HepG2 (cell line): ENCODE data around the gene AKR1C3. TPM values are rescaled to one million over a fixed set of nuclear protein-coding genes. Genes with fewer than 3 reads are reported as not detected.

Experiments used
- DR1 ChIP-seq: sonication (generic); formaldehyde crosslinking; IDR thresholded peaks from 2 replicates; pipeline ENCODE4 v1.8.0; 2021; ENCODE audit warnings: mild to moderate bottlenecking, missing genetic modification reagents, inconsistent platforms
- E2F5 ChIP-seq: sonication (generic); formaldehyde crosslinking; conservative IDR thresholded peaks from 2 replicates; pipeline ENCODE4 v1.4.0; 2020; ENCODE audit warnings: missing genetic modification reagents
- GABPA ChIP-seq, 2 experiments: IDR thresholded peaks; 2 replicates each; pipeline ENCODE4 v1.6.1; 2011 to 2016; ENCODE audit warnings: low read depth in 2 of 2, low read length in 1 of 2, missing biosample characterization in 1 of 2, missing genetic modification characterization in 1 of 2
- GABPB1 ChIP-seq: IDR thresholded peaks from 2 replicates; pipeline ENCODE4 v1.6.1; 2016; ENCODE audit warnings: mild to moderate bottlenecking, missing genetic modification reagents, moderate library complexity, missing compliant biosample characterization
- HOMEZ ChIP-seq: IDR thresholded peaks from 2 replicates; pipeline ENCODE4 v1.6.1; 2016; ENCODE audit warnings: low read depth
- IKZF5 ChIP-seq: IDR thresholded peaks from 2 replicates; pipeline ENCODE4 v1.6.1; 2018; ENCODE audit warnings: missing genetic modification reagents, mild to moderate bottlenecking, missing compliant biosample characterization
- KAT8 ChIP-seq: IDR thresholded peaks from 2 replicates; pipeline ENCODE4 v1.6.1; 2016; ENCODE audit warnings: missing genetic modification reagents, missing compliant biosample characterization
- KMT2B ChIP-seq: IDR thresholded peaks from 2 replicates; pipeline ENCODE4 v1.6.1; 2016; ENCODE audit warnings: missing genetic modification reagents, missing compliant biosample characterization
- MTA1 ChIP-seq: sonication (generic); formaldehyde crosslinking; IDR thresholded peaks from 2 replicates; pipeline ENCODE4 v1.4.0; 2020; ENCODE audit warnings: missing genetic modification reagents, mild to moderate bottlenecking, borderline replicate concordance
- NAIF1 ChIP-seq: sonication (generic); formaldehyde crosslinking; IDR thresholded peaks from 2 replicates; pipeline ENCODE4 v1.5.0; 2020; ENCODE audit warnings: mild to moderate bottlenecking, missing genetic modification reagents, borderline replicate concordance
- NFIC ChIP-seq: IDR thresholded peaks from 2 replicates; pipeline ENCODE4 v1.6.1; 2012; ENCODE audit warnings: mild to moderate bottlenecking, low read length, inconsistent platforms
- NR2C2 ChIP-seq: sonication (generic); formaldehyde crosslinking; IDR thresholded peaks from 2 replicates; pipeline ENCODE4 v1.4.0; 2020; ENCODE audit warnings: missing genetic modification reagents, mild to moderate bottlenecking, moderate library complexity, borderline replicate concordance
- NR2F1 ChIP-seq, 2 experiments: fragments of 450-650 bp in 1 of 2; formaldehyde crosslinking in 1 of 2; IDR thresholded peaks; 2 replicates each; pipeline versions ENCODE4 v1.5.0 to v1.6.1; 2016 to 2020; ENCODE audit warnings: mild to moderate bottlenecking in 1 of 2, missing compliant biosample characterization in 1 of 2, missing genetic modification reagents in 1 of 2, moderate library complexity in 1 of 2
- NR3C1 ChIP-seq: sonication (generic); formaldehyde crosslinking; IDR thresholded peaks from 2 replicates; pipeline ENCODE4 v1.4.0; 2020; ENCODE audit warnings: missing genetic modification reagents
- POLR2AphosphoS2 ChIP-seq: IDR thresholded peaks from 2 replicates; pipeline ENCODE4 v1.6.1; 2011; ENCODE audit warnings: low read depth, low read length, improper control_type of control experiment
- RORA ChIP-seq: sonication (generic); formaldehyde crosslinking; IDR thresholded peaks from 2 replicates; pipeline ENCODE4 v1.5.0; 2020; ENCODE audit warnings: mild to moderate bottlenecking, missing genetic modification reagents, moderate library complexity
- SATB2 ChIP-seq: sonication (generic); formaldehyde crosslinking; IDR thresholded peaks from 2 replicates; pipeline ENCODE4 v1.5.0; 2020; ENCODE audit warnings: missing genetic modification reagents
- U2AF2 ChIP-seq: fragments of 200-400 bp; formaldehyde crosslinking; IDR thresholded peaks from 2 replicates; pipeline ENCODE4 v1.6.1; 2017; ENCODE audit warnings: low read depth, mild to moderate bottlenecking, low read length
- ZMYM4 ChIP-seq: sonication (generic); formaldehyde crosslinking; IDR thresholded peaks from 2 replicates; pipeline ENCODE4 v1.8.1; 2023; ENCODE audit warnings: mild to moderate bottlenecking, missing genetic modification reagents
- ZNF33B ChIP-seq: sonication (generic); formaldehyde crosslinking; IDR thresholded peaks from 2 replicates; pipeline ENCODE4 v1.5.1; 2020; ENCODE audit warnings: mild to moderate bottlenecking, missing genetic modification reagents
- ZNF430 ChIP-seq: sonication (generic); formaldehyde crosslinking; IDR thresholded peaks from 2 replicates; pipeline ENCODE4 v1.9.0; 2021; ENCODE audit warnings: mild to moderate bottlenecking, missing genetic modification reagents
- ZNF44 ChIP-seq: sonication (generic); formaldehyde crosslinking; IDR thresholded peaks from 2 replicates; pipeline ENCODE4 v1.5.1; 2020; ENCODE audit warnings: mild to moderate bottlenecking, missing genetic modification reagents
- ZNF616 ChIP-seq: sonication (generic); formaldehyde crosslinking; IDR thresholded peaks from 2 replicates; pipeline ENCODE4 v1.5.0; 2020; ENCODE audit warnings: low read depth, mild to moderate bottlenecking, missing genetic modification reagents
- ZNF644 ChIP-seq: IDR thresholded peaks from 2 replicates; pipeline ENCODE4 v1.6.1; 2016; ENCODE audit warnings: low read depth
- ZNF709 ChIP-seq: sonication (generic); formaldehyde crosslinking; IDR thresholded peaks from 2 replicates; pipeline ENCODE4 v1.5.0; 2020; ENCODE audit warnings: mild to moderate bottlenecking, missing genetic modification reagents
- ZNF772 ChIP-seq: sonication (generic); formaldehyde crosslinking; IDR thresholded peaks from 2 replicates; pipeline ENCODE4 v1.5.0; 2020; ENCODE audit warnings: mild to moderate bottlenecking, missing genetic modification reagents
- ZNF773 ChIP-seq: sonication (generic); formaldehyde crosslinking; IDR thresholded peaks from 2 replicates; pipeline ENCODE4 v1.4.0; 2020; ENCODE audit warnings: missing genetic modification reagents, borderline replicate concordance
- ZSCAN25 ChIP-seq: sonication (generic); formaldehyde crosslinking; IDR thresholded peaks from 2 replicates; pipeline ENCODE4 v1.8.0; 2022; ENCODE audit warnings: mild to moderate bottlenecking, missing genetic modification reagents
- polyA plus RNA-seq, 8 experiments: library from polyadenylated mRNA; depleted of rRNA in 3 of 8; stranded (reverse) in 7 of 8; unstranded in 1 of 8; fragments of >200 nt; fragmentation: Illumina TruSeq in 4 of 8; extraction: Trizol in 4 of 8; gene quantifications; 2 replicates each; pipeline versions ENCODE4 v1.2.1 to v1.2.3, GENCODE V29; 2011 to 2016; ENCODE audit warnings: low read depth in 4 of 8, missing spikeins in 1 of 8, mixed read lengths in 1 of 8; ENCODE audit not compliant: insufficient read depth in 1 of 8
- total RNA-seq, 5 experiments: library from RNA; depleted of rRNA; stranded (reverse); fragments of >200 nt; fragmentation: Illumina TruSeq; extraction: Trizol; gene quantifications; 2 replicates each; pipeline ENCODE4 v1.2.3, GENCODE V29; 2016; ENCODE audit warnings: low read depth in 1 of 5

The AKR1C3 gene
- total and polyA plus RNA-seq, 2 of the 13 experiments (the other 11 are each of a cell fraction or from before 2014, with no cell fraction given): 368 to 532 TPM

GRCh38 chr10:5094265-5095205, at the start of gene AKR1C3 (continued):
- no peak for TF ChIP-seq NR3C1
- no peak for TF ChIP-seq SATB2 (CRISPR knock-in tag)
- no peak for TF ChIP-seq MTA1
- TF ChIP-seq ZSCAN25 (CRISPR knock-in tag): peak; percentile 78; the same call in 1 of the 2 replicates
- peak; percentile 40; the same call in 1 of the 2 replicates for TF ChIP-seq IKZF5
- peak; percentile 89; the same call in 1 of the 2 replicates for TF ChIP-seq HOMEZ (CRISPR knock-in tag)
- no peak for TF ChIP-seq ZNF772 (CRISPR knock-in tag)
- TF ChIP-seq NFIC: 0 out of 2 replicates have a peak, but pooled peaks have one; percentile 19
- no peak for TF ChIP-seq U2AF2
- TF ChIP-seq NAIF1 (CRISPR knock-in tag): no peak
- TF ChIP-seq ZNF644 (CRISPR knock-in tag): no peak
- TF ChIP-seq NR2F1 (CRISPR knock-in tag; IDR thresholded peaks at IDR 0.05): no peak
- TF ChIP-seq ZNF709 (CRISPR knock-in tag): peak; percentile 68; the same call in 1 of the 2 replicates
- TF ChIP-seq GABPA (IDR thresholded peaks at IDR 0.05; ENCODE audit: low read depth, low read length): no peak
- peak; percentile 51; the same call in 1 of the 2 replicates for TF ChIP-seq GABPA (CRISPR knock-in tag; IDR thresholded peaks at IDR 0.05; ENCODE audit: low read depth)
- peak; percentile 15; the same call in 1 of the 2 replicates for TF ChIP-seq KMT2B (CRISPR knock-in tag)
- TF ChIP-seq KAT8 (CRISPR knock-in tag): peak; percentile 47; the same call in 1 of the 2 replicates
- no peak for TF ChIP-seq E2F5 (CRISPR knock-in tag)
- TF ChIP-seq NR2C2: peak; percentile 35; the same call in 1 of the 2 replicates
- TF ChIP-seq ZNF430 (CRISPR knock-in tag): no peak
- peak; percentile 68; the same call in 1 of the 2 replicates for TF ChIP-seq POLR2AphosphoS2
- TF ChIP-seq ZNF33B (CRISPR knock-in tag): no peak
- TF ChIP-seq RORA (CRISPR knock-in tag): no peak
- no peak for TF ChIP-seq DR1 (CRISPR knock-in tag)
- 0 out of 2 replicates have a peak, but pooled peaks have one; percentile 70 for TF ChIP-seq ZNF44 (CRISPR knock-in tag)
- peak; percentile 89 for TF ChIP-seq ZMYM4 (CRISPR knock-in tag)
- peak; percentile 34; the same call in 1 of the 2 replicates for TF ChIP-seq GABPB1 (CRISPR knock-in tag)
- no peak for TF ChIP-seq ZNF773 (CRISPR knock-in tag)
- no peak for TF ChIP-seq ZNF616 (CRISPR knock-in tag)
